Epithelial cell of proximal tubule (primary cell): Measurements from ENCODE around the gene MYO15A. TPM values are rescaled to one million over a fixed set of nuclear protein-coding genes. Genes with fewer than 3 reads are reported as not detected.

ENCODE experiments used
- DNase-seq: peaks from one replicate; pipeline ENCODE4 v3.0.0-alpha.2; 2011; ENCODE audit warnings: low read depth
- H3K4me3 ChIP-seq: 2 replicates; pipeline ENCODE4 v1.5.1; 2011; ENCODE audit warnings: low read depth, mild to moderate bottlenecking, low read length
- total RNA-seq: library from RNA; depleted of rRNA; stranded (reverse); fragments of >200 nt; gene quantifications from 2 replicates; pipeline ENCODE4 v1.2.3, GENCODE V29; 2015
- TF ChIP-seq, protein P1 (sequence below): conservative IDR thresholded peaks from 2 replicates; pipeline ENCODE4 v1.5.1; 2012; ENCODE audit warnings: low read depth, mild to moderate bottlenecking, low read length

The MYO15A gene
- total RNA-seq, 1 donor from 2014 or later, result 0.17 TPM

DNA sequence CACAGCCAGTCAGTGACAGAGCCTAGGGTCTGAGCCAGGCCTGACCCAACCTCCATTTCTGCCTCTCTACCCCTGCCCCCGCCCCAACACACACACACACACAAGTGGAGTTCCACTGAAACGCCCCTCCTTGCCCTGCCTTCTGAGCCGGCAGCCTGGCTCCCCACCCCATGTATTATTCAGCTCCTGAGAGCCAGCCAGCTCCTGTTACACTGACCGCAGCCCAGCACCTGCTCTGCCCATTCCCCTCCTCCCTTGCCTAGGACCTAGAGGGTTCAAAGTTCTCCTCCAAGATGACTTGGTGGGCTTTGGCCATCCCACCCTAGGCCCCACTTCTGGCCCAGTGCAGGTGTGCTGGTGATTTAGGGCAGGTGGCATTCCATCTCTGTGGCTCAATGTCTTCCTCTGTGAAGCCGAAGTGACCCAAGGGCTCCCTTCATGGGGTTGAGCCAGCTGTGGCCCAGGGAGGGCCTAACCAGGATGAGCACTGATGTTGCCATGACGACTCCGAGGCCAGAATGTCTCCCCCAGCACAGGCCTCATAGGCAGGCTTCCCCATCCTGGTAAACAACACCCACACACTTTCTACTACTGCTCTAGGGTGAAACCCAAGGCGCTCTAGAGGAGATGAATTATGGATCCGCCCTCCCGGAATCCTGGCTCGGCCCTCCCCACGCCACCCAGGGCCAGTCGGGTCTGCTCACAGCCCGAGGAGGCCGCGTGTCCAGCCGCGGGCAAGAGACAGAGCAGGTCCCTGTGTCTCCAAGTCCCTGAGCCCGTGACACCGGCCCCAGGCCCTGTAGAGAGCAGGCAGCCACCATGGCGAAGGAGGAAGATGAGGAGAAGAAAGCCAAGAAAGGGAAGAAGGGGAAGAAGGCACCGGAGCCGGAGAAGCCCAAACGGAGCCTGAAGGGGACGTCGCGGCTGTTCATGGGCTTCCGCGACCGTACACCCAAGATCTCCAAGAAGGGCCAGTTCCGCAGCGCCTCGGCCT, 9.7 kb downstream of the MYO15A start:
- H3K4me3 ChIP-seq, result no peak overlapping the region
- TF ChIP-seq, protein P1, sequence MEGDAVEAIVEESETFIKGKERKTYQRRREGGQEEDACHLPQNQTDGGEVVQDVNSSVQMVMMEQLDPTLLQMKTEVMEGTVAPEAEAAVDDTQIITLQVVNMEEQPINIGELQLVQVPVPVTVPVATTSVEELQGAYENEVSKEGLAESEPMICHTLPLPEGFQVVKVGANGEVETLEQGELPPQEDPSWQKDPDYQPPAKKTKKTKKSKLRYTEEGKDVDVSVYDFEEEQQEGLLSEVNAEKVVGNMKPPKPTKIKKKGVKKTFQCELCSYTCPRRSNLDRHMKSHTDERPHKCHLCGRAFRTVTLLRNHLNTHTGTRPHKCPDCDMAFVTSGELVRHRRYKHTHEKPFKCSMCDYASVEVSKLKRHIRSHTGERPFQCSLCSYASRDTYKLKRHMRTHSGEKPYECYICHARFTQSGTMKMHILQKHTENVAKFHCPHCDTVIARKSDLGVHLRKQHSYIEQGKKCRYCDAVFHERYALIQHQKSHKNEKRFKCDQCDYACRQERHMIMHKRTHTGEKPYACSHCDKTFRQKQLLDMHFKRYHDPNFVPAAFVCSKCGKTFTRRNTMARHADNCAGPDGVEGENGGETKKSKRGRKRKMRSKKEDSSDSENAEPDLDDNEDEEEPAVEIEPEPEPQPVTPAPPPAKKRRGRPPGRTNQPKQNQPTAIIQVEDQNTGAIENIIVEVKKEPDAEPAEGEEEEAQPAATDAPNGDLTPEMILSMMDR, result no peak
- DNase-seq, result no peak

- DNase-seq, result no peak
These were observed 10.7 kb downstream of the MYO15A start for GRCh38 chr17:18119166-18119745.

GRCh38 chr17:18119938-18120337, 11.4 kb downstream of the MYO15A start:
- DNase-seq, result no peak
- TF ChIP-seq, protein P1, result no peak
- H3K4me3 ChIP-seq, result no peak overlapping the region

More at GRCh38 chr17:18119166-18119745, 10.7 kb downstream of the MYO15A start:
- TF ChIP-seq, protein P1, result no peak
- no peak overlapping the region for H3K4me3 ChIP-seq

GRCh38 chr17:18120461-18121017, 12.0 kb downstream of the MYO15A start:
- TF ChIP-seq, protein P1, result no peak
- DNase-seq, result no peak
- H3K4me3 ChIP-seq, result no peak overlapping the region

GRCh38 chr17:18121144-18121910, 12.8 kb downstream of the MYO15A start:
- TF ChIP-seq, protein P1, result no peak
- H3K4me3 ChIP-seq, result no peak overlapping the region

DNA sequence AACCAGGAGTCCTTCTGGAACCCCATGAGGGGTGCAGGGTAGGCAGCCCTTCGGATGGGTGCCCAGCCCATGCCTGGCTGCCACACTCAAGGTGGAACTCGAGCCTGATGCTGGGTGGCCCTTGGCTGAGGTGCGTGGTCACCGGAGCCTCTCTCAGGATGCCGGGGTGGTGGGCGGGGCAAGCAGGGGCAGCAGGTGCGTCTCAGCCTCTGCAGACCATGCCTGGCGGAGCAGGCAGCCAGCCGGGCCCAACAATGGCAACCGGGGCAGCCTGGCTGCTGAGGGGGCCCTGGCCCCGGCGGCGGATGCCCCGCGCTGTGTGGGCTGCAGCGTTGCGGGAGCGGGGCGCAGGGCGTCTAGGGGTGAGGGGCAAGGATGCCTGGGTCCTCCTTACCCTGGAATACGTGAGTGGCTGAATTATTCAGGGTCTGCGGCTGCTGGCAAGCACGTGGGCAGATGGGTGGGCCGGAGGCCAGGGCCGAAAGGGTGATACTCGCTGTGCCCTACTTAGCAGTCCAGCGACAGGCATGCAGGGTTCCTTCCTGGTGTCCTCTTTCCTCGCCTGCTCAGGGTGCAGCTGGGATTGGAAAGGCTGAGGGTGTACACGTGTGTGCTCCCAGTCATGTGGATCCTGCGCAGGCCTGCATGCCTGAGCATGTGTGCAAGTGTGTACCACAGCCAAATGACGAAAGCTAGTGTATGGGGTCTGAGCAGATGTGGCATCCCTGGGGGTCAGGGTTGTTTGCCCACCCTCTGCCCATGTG, 14.6 kb downstream of the MYO15A start:
- TF ChIP-seq, protein P1, result no peak
- DNase-seq, result no peak
- no peak overlapping the region for H3K4me3 ChIP-seq

More at GRCh38 chr17:18121144-18121910, 12.8 kb downstream of the MYO15A start:
- DNase-seq, result no peak
